ENCODE results near the gene CYB5B.

CYB5B gene

GRCh38 chr16:69448470-69449193 lies 24.2 kb downstream of the CYB5B start:
- DNase-seq: no peak

- no peak for DNase-seq
Measured at GRCh38 chr16:69451166-69451565, 26.7 kb downstream of the CYB5B start.

- DNase-seq: no peak
Measured at GRCh38 chr16:69453936-69454335, 29.5 kb downstream of the CYB5B start.

- no peak for DNase-seq
Measured at GRCh38 chr16:69463876-69464275, 39.5 kb downstream of the CYB5B start.

GRCh38 chr16:69465083-69465721 lies 40.8 kb downstream of the CYB5B start:
- no peak for DNase-seq

- no peak for DNase-seq
Measured at GRCh38 chr16:69465881-69466280, 41.5 kb downstream of the CYB5B start.

GRCh38 chr16:69466547-69466946 lies 42.1 kb downstream of the CYB5B start:
- DNase-seq: no peak

- no peak for DNase-seq
Measured at GRCh38 chr16:69467080-69467479, 42.7 kb downstream of the CYB5B start.

GRCh38 chr16:69467531-69468204 lies 43.2 kb downstream of the CYB5B start:
- DNase-seq: no peak

GRCh38 chr16:69469807-69470561 lies 45.6 kb downstream of the CYB5B start:
- DNase-seq: no peak

- no peak for DNase-seq
Measured at GRCh38 chr16:69471121-69471520, 46.7 kb downstream of the CYB5B start.

- DNase-seq: no peak
Measured at GRCh38 chr16:69474408-69474807, 50.0 kb downstream of the CYB5B start.

- no peak for DNase-seq
Measured at GRCh38 chr16:69476920-69477443, 52.6 kb downstream of the CYB5B start.

- no peak for DNase-seq
Measured at GRCh38 chr16:69477546-69477945, 53.1 kb downstream of the CYB5B start.

GRCh38 chr16:69478685-69479084 lies 54.3 kb downstream of the CYB5B start:
- no peak for DNase-seq

- no peak for DNase-seq
Measured at GRCh38 chr16:69479775-69480174, 55.4 kb downstream of the CYB5B start.

- DNase-seq: no peak
Measured at GRCh38 chr16:69481901-69482341, 57.5 kb downstream of the CYB5B start.

GRCh38 chr16:69482410-69482991 lies 58.1 kb downstream of the CYB5B start:
- DNase-seq: peak; percentile 52

GRCh38 chr16:69483611-69484010 lies 59.2 kb downstream of the CYB5B start:
- DNase-seq: no peak

GRCh38 chr16:69485361-69485760 lies 60.9 kb downstream of the CYB5B start:
- DNase-seq: no peak

- DNase-seq: no peak
Measured at GRCh38 chr16:69485816-69486215, 61.4 kb downstream of the CYB5B start.

- no peak for DNase-seq
Measured at GRCh38 chr16:69486272-69486671, 61.9 kb downstream of the CYB5B start.

- DNase-seq: no peak
Measured at GRCh38 chr16:69486724-69487123, 62.3 kb downstream of the CYB5B start.
